HG03045 (cell line): ENCODE results near the gene CERT1.
"Not testable (repeated sequence)": the region's sequence is repeated elsewhere in the genome, so short reads cannot be mapped to it uniquely, and the experiment has no call there.

Source experiments
- ATAC-seq: cut with Tn5 transposase; IDR thresholded peaks from one replicate; pipeline ENCODE4 v1.9.1; 2021; ENCODE audit warnings: mild to moderate bottlenecking, moderate library complexity; ENCODE audit not compliant: unreplicated experiment

CERT1 gene

GRCh38 chr5:75358117-75358516 lies 153.3 kb downstream of the CERT1 start:
- ATAC-seq: no peak

DNA sequence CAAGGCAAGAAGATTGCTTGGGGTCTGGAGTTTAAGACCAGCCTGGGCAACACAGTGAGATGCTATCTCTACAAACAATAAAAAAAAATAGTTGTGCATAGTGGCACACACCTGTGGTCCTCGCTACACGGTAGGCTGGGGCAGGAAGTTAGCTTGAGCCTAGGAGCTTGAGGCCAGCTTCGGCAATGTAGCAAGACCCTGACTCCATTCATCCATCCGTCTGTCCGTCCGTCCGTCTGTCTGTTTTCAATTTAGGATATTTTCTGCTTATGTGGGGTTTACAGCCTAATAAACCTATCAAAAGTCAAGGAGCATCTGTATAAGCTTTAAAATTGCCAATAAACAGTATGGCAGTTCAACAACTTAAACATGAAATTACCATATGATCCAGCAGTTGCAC lies 154.7 kb downstream of the CERT1 start:
- no peak for ATAC-seq

- no peak for ATAC-seq
Measured at GRCh38 chr5:75355236-75355635, 156.2 kb downstream of the CERT1 start.

GRCh38 chr5:75351139-75351926 lies 160.1 kb downstream of the CERT1 start:
- no peak for ATAC-seq

DNA sequence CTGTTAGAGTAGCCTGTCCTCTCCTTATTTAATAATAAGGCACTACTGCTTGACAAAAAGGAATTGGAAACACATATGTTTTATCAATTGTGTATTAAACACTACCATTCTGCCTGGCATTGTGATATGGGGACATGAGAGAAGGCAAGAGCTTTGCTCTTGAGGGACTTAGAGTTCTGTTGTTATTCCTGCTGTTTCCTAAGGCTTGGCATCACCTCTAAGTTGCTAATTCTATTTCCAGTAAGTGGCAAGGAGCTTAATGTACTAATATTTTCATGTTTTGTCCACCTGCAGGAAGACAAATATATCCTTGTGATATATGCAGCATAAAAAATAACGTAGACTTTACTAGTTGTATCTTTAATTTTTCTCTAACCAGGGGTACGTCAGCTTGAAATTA lies 161.8 kb downstream of the CERT1 start:
- no peak for ATAC-seq

DNA sequence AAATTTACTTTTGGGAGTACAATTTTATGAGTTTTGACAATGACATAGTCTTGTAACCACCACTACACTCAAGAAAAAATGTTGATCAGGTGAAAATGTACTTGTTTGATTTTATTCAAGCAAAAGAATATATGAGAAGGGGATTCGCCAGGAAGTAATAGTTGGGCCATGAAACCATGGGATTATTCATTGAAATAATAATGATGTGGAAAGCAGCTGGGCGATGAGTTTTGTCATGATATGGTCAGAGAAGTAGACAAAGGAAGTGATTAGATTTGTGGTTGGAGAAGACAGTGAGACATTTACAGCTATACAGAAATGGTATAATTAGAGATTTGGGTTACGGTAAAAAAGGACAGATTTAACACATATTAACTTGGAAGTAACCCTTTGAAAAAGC lies 163.2 kb downstream of the CERT1 start:
- ATAC-seq: no peak

- ATAC-seq: no peak
Measured at GRCh38 chr5:75342836-75343235, 168.6 kb downstream of the CERT1 start.

DNA sequence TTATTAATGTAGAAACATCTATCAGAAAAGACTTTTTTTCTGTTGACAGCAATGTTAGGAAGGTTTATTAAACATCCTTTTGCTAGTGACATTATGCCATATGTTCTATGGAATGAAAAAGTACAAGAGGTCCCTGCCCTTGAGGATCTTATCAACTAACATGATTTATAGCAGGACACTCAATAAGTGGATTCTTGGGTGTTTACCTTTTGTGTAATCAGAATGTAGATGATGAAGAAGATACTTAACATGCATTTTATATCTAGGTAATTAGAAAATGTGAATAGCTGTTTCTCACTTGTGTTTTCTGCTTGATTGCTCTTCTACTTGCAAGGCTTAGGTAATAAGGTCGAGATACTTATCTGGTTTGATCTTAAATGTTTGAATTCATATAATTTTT lies 169.5 kb downstream of the CERT1 start:
- no peak for ATAC-seq

DNA sequence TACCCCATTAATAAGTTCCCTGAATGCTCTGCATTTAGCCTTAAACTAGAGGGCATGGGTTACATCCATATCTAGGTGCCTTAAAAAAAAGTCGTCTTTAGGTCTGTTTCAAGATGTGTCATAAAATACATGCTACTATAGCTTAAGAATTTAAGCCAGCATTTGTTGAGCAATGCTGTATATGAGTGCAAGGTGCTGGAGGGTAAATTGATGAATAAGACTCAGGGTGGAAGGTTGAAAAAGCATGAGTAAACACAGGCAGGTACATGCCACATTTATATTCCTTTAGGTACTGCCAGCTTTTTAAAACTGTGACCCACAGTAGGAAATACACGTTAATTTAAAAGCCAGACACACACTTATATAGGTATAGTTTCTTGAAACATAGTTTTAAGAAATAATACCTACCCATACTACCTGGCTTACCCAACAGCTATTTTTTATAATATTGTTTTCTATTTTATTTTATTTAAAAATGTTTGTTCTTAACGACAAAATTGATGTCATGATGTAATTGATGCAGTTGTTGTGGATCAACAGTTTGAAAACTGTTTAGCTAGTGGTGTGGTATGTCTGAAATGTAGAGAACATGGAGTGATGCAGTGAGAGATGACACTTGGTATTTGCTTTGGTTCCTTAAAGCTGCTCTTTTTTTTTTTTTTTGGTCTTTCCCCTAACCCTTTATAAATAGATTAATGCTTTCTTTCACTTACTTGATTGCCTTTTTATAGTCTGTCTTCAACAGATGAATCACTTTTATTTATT lies 170.5 kb downstream of the CERT1 start:
- ATAC-seq: no peak

DNA sequence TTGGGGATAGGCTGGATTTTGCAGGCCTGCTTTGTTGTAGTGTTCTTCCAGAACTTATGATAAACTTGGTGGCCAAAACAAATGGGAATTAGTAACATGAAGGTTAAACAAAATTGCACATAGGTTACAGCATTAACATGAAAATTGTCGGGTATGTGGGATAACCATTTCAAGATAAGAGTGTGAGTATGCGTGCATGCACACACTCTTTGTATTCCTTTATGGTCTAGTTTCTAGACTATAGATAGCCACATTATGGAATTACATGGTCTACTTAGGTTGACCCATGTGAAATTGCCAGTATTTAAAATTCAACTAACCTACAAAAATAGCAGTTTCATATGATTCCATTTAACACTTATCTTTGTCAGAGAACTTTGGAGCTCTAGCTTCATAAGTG lies 173.0 kb downstream of the CERT1 start:
- no peak for ATAC-seq

GRCh38 chr5:75337366-75338021 lies 173.9 kb downstream of the CERT1 start:
- peak; percentile 10 for ATAC-seq

DNA sequence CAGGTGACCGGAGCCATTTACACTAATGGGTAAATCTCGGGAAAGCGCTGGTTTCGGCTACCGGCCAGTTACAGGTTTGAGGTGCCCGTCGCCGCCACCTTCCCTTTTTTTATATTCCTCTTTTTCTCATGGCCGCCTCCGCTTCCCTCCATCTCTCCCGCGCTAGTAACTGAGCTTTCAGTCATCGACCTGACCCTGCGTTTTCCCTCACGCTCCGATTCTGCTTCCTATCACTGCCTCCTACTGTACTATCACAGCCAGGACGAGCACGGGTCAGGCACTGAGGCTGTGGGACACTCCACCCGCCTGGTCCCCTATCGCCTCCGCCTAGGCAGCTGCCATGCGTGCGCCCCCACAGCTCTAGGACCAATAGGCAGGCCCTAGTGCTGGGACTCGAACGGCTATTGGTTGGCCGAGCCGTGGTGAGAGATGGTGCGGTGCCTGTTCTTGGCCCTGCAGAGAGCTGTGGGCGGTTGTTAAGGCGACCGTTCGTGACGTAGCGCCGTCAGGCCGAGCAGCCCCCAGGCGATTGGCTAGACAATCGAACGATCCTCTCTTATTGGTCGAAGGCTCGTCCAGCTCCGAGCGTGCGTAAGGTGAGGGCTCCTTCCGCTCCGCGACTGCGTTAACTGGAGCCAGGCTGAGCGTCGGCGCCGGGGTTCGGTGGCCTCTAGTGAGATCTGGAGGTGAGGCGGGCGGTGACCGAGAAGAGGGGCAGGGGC lies 174.7 kb downstream of the CERT1 start, which contains the start of gene HMGCR:
Gene HMGCR (plus strand): TSS at position 606 of the 722 bp plus-strand sequence. CDS start 5,386 bp downstream, outside the sequence.
- ATAC-seq: peak; percentile 99

GRCh38 chr5:75335952-75336614 lies 175.3 kb downstream of the CERT1 start:
- no peak for ATAC-seq

GRCh38 chr5:75335486-75335885 lies 175.9 kb downstream of the CERT1 start:
- ATAC-seq: no peak

DNA sequence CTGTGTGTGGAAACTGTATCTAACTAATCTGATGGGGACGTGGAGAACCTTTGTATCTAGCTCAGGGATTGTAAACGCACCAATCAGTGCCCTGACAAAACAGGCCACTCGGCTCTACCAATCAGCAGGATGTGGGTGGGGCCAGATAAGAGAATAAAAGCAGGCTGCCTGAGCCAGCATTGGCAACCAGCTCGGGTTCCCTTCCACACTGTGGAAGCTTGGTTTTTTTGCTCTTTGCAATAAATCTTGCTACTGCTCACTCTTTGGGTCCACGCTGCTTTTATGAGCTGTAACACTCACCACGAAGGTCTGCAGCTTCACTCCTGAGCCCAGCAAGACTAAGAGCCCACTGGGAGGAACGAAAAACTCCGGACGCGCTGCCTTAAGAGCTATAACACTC lies 177.0 kb downstream of the CERT1 start:
- not testable (repeated sequence) for ATAC-seq

DNA sequence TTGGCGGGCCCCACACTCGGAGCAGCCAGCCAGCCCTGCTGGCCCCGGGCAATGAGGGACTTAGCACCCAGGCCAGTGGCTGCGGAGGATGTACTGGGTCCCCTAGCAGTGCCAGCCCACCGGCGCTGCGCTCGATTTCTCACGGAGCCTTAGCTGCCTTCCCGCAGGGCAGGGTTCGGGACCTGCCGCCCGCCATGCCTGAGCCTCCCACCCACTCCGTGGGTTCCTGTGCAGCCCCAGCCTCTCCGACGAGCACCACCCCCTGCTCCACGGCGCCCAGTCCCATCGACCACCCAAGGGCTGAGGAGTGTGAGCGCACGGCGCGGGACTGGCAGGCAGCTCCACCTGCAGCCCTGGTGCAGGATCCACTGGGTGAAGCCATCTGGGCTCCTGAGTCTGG lies 177.7 kb downstream of the CERT1 start:
- not testable (repeated sequence) for ATAC-seq

DNA sequence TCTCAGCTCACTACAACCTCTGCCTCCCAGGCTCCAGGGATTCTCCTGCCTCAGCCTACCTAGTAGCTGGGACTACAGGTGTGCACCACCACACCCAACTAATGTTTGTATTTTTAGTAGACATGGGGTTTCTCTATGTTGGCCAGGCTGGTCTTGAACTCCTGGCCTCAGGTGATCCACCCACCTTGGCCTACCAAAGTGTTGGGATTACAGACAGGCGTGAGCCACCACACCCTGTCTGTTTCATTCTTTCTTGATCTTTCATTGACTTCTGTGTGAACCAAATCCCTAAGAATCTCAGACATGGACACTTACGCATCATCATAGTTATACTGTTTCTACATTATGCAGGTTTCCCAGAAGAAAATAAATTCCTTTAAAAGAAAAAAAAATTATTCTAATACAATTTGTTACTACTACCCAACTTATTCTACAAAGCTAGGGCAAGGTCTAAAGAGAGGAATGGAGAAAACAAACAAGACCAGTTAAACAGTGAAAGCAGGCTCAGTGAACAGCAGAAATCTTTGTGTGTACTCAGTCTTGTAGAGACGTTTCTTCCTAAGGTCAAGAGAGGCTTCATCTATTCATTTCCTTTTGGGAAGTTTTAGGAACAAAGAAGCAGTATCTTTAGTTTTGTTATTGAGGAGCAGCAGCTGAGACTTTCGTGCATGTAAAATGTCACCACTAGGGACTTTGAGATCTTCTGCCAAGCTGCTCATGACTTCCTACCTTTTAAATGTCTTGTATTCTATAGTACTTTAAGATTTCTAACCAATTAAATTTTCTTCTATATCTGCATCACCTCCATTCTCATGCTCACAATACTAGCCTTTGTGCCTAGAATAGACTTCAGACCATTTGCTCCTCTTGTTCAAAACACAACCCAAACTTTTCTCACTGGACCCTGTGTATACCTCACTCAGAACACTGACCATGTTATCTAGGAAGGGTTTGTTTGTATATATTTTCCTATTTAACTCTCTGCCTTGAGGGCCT lies 180.0 kb downstream of the CERT1 start:
- no peak for ATAC-seq

GRCh38 chr5:75330404-75330803 lies 181.0 kb downstream of the CERT1 start:
- no peak for ATAC-seq
